Measurements from ENCODE around the gene LMF1.
"Not testable (repeated sequence)": the region's sequence is repeated elsewhere in the genome, so short reads cannot be mapped to it uniquely, and the experiment has no call there.

The LMF1 gene

GRCh38 chr16:885391-885790 lies 85.4 kb downstream of the LMF1 start:
- H3K4me3 ChIP-seq (ENCODE audit: low read depth, low read length) = no peak overlapping the region
- TF ChIP-seq CTCF (IDR thresholded peaks at IDR 0.05; ENCODE audit: borderline replicate concordance, insufficient read depth, low read depth, low read length) = no peak

- no peak for TF ChIP-seq CTCF (IDR thresholded peaks at IDR 0.05; ENCODE audit: borderline replicate concordance, insufficient read depth, low read depth, low read length)
- H3K4me3 ChIP-seq (ENCODE audit: low read depth, low read length) = no peak overlapping the region
Observed at GRCh38 chr16:884232-884631, 86.6 kb downstream of the LMF1 start.

- no peak for TF ChIP-seq CTCF (IDR thresholded peaks at IDR 0.05; ENCODE audit: borderline replicate concordance, insufficient read depth, low read depth, low read length)
- no peak overlapping the region for H3K4me3 ChIP-seq (ENCODE audit: low read depth, low read length)
Observed at GRCh38 chr16:883781-884180, 87.0 kb downstream of the LMF1 start.

- H3K4me3 ChIP-seq (ENCODE audit: low read depth, low read length) = no peak overlapping the region
- no peak for TF ChIP-seq CTCF (IDR thresholded peaks at IDR 0.05; ENCODE audit: borderline replicate concordance, insufficient read depth, low read depth, low read length)
Observed at GRCh38 chr16:883340-883739, 87.4 kb downstream of the LMF1 start.

- H3K4me3 ChIP-seq (ENCODE audit: low read depth, low read length) = not testable (repeated sequence)
Observed at GRCh38 chr16:882671-883070, 88.1 kb downstream of the LMF1 start.

GRCh38 chr16:882256-882655 lies 88.5 kb downstream of the LMF1 start:
- H3K4me3 ChIP-seq (ENCODE audit: low read depth, low read length) = no peak overlapping the region
- no peak for TF ChIP-seq CTCF (IDR thresholded peaks at IDR 0.05; ENCODE audit: borderline replicate concordance, insufficient read depth, low read depth, low read length)

GRCh38 chr16:881219-882097 lies 89.3 kb downstream of the LMF1 start:
- H3K4me3 ChIP-seq (ENCODE audit: low read depth, low read length) = no peak overlapping the region
- TF ChIP-seq CTCF (IDR thresholded peaks at IDR 0.05; ENCODE audit: borderline replicate concordance, insufficient read depth, low read depth, low read length) = no peak

Data from GM12875 (cell line).